ENCODE results near the gene METTL2B. TPM values are rescaled to one million over a fixed set of nuclear protein-coding genes. Genes with fewer than 3 reads are reported as not detected.

METTL2B gene
- total and polyA plus RNA-seq, 2 donors (not counting 3 experiments of a cell fraction or from before 2014, with no cell fraction given): 15.9 to 30.0 TPM

DNA sequence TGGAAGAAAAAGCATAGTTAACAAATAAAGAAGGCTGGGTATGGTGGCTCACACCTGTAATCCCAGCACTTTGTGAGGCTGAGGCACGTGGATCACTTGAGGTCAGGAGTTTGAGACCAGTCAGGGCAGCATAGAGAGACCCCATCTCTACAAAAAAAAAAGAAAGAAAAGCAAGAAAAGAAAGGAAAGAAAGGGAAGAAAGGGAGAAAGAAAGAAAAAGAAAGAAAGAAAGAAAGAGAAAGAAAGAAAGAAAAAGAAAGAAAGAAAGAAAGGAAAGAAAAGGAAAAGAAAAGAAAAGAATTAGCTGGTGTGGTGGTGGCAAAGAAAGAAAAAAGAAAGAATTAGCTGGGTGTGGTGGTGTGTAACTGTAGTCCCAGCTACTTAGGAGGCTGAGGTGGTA is 24.0 kb upstream of the METTL2B start:
- intact Hi-C loops (cut with micrococcal nuclease) (no loop called here), dilution Hi-C loops (cut with MboI; ENCODE audit: extremely low pct_ligation_motif_present, low sequenced_read_pairs) (no loop called here)
- Histone ChIP-seq H3K4me1 (ENCODE audit: control insufficient read depth, extremely low read depth, insufficient read depth, low read length) (peaks cover 26% of the 10 kb centered on the region), H3K36me3 (ENCODE audit: control insufficient read depth in 2 of 2, extremely low read depth in 1 of 2, insufficient read depth in 2 of 2, low read length in 2 of 2) (no peaks in the 10 kb centered on the region), H4K20me1 (replicated peaks; ENCODE audit: control insufficient read depth, extremely low read depth, insufficient read depth, low read length) (no peaks in the 10 kb centered on the region), H3K9me3 (replicated peaks; ENCODE audit: control insufficient read depth, insufficient read depth, low read length) (no peaks in the 10 kb centered on the region), H2AFZ (ENCODE audit: low read depth, low read length) (no peak overlapping the region), H3K27me3 (ENCODE audit: control insufficient read depth in 2 of 2, insufficient read depth in 2 of 2, low read length in 2 of 2) (peaks cover 2 to 12% of the 10 kb centered on the region in 2 experiments), H3K9ac (replicated peaks; ENCODE audit: extremely low read depth, insufficient read depth, low read length) (no peak overlapping the region), H3K79me2 (ENCODE audit: control insufficient read depth, insufficient read depth, low read length) (peaks cover 15% of the 10 kb centered on the region), H3K27ac (ENCODE audit: insufficient read depth, low read depth, low read length) (no peak overlapping the region), H3K9me1 (replicated peaks; ENCODE audit: control insufficient read depth, extremely low read depth, insufficient read depth, low read length) (no peaks in the 10 kb centered on the region), H3K4me3 (replicated peaks in 1 of 3; ENCODE audit: insufficient read depth in 1 of 3, low read depth in 1 of 3, low read length in 3 of 3) (no peak overlapping the region), H3K4me2 (ENCODE audit: insufficient read depth, low read length) (no peak overlapping the region)
- POLR2A ChIA-PET: no interaction called here
- BruUV-seq (replicated peaks): no TSS peak
- TF ChIP-seq POLR2AphosphoS5 (IDR thresholded peaks at IDR 0.05; ENCODE audit: insufficient read depth, low read depth, low read length) (no peak), MYC (IDR thresholded peaks at IDR 0.05; ENCODE audit: low read depth, low read length) (no peak), FOS (IDR thresholded peaks at IDR 0.05; ENCODE audit: borderline replicate concordance, insufficient read depth, low read length) (no peak), JUN (IDR thresholded peaks at IDR 0.05; ENCODE audit: borderline replicate concordance, insufficient read depth, insufficient read length, low read depth) (no peak), GATA2 (IDR thresholded peaks at IDR 0.05; ENCODE audit: insufficient read depth, insufficient read length, low read depth, low read length) (no peak), EZH2 (IDR thresholded peaks at IDR 0.05; ENCODE audit: borderline replicate concordance, low read depth, low read length, severe bottlenecking) (no peak), POLR2A (IDR thresholded peaks at IDR 0.05; ENCODE audit: low read depth, low read length) (no peak)
- TF ChIP-seq, protein P1, sequence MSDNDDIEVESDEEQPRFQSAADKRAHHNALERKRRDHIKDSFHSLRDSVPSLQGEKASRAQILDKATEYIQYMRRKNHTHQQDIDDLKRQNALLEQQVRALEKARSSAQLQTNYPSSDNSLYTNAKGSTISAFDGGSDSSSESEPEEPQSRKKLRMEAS (IDR thresholded peaks at IDR 0.05; ENCODE audit: insufficient read depth, insufficient read length): no peak
- TF ChIP-seq, protein P2, sequence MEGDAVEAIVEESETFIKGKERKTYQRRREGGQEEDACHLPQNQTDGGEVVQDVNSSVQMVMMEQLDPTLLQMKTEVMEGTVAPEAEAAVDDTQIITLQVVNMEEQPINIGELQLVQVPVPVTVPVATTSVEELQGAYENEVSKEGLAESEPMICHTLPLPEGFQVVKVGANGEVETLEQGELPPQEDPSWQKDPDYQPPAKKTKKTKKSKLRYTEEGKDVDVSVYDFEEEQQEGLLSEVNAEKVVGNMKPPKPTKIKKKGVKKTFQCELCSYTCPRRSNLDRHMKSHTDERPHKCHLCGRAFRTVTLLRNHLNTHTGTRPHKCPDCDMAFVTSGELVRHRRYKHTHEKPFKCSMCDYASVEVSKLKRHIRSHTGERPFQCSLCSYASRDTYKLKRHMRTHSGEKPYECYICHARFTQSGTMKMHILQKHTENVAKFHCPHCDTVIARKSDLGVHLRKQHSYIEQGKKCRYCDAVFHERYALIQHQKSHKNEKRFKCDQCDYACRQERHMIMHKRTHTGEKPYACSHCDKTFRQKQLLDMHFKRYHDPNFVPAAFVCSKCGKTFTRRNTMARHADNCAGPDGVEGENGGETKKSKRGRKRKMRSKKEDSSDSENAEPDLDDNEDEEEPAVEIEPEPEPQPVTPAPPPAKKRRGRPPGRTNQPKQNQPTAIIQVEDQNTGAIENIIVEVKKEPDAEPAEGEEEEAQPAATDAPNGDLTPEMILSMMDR (IDR thresholded peaks at IDR 0.05; ENCODE audit: extremely low read depth in 1 of 2, insufficient read depth in 1 of 2, low read depth in 1 of 2, low read length in 2 of 2): no peak
- DNase-seq (ENCODE audit: low read depth, low spot score): no peak
- no peak for FAIRE-seq
- CTCF ChIA-PET: interaction anchor here (0.8 to 7.4 kb wide), 4 partner anchors 9 to 26 kb away, joined by 3 to 123 read pairs (median 5); no protein-coding TSS in a partner anchor
